Nephron (organoid): ENCODE results near the gene MAN1A2.

Experiments used
- H3K27ac Mint-ChIP-seq, 3 experiments: 2 replicates each; pipeline ENCODE4 v1.8.0; 2020; ENCODE audit warnings: mixed read lengths in 3 of 3, mild to moderate bottlenecking in 2 of 3, moderate library complexity in 1 of 3
- H3K27me3 Mint-ChIP-seq: 2 replicates; pipeline ENCODE4 v1.8.0; 2021; ENCODE audit warnings: low read depth, mild to moderate bottlenecking, moderate library complexity, mixed read lengths
- H3K36me3 Mint-ChIP-seq: 2 replicates; pipeline ENCODE4 v1.8.0; 2020; ENCODE audit warnings: low read depth, mixed read lengths
- H3K4me1 Mint-ChIP-seq: 2 replicates; pipeline ENCODE4 v1.8.0; 2020; ENCODE audit warnings: mixed read lengths
- H3K4me3 Mint-ChIP-seq, 3 experiments: 2 replicates each; pipeline ENCODE4 v1.8.0; 2020; ENCODE audit warnings: mild to moderate bottlenecking in 3 of 3, mixed read lengths in 3 of 3, moderate library complexity in 2 of 3
- H3K9me3 Mint-ChIP-seq: 2 replicates; pipeline ENCODE4 v1.8.0; 2020; ENCODE audit warnings: mixed read lengths
- CTCF ChIP-seq, 3 experiments: fragments of 200-600 bp; sonication (generic); IDR thresholded peaks; one replicate each; pipeline ENCODE4 v1.5.0; 2021; ENCODE audit warnings: antibody characterized with exemption in 3 of 3; ENCODE audit not compliant: unreplicated experiment in 3 of 3

MAN1A2 gene

GRCh38 chr1:117416546-117417125, 49.4 kb downstream of the MAN1A2 start:
- Mint-ChIP-seq H3K4me1 (no peaks in the 10 kb centered on the region), H3K36me3 (peaks cover 38% of the 10 kb centered on the region)

GRCh38 chr1:117425050-117425734, 57.9 kb downstream of the MAN1A2 start:
- no peaks in the 10 kb centered on the region for H3K4me1 Mint-ChIP-seq
- H3K4me3 Mint-ChIP-seq: no peak overlapping the region
- no peak for TF ChIP-seq CTCF (IDR thresholded peaks at IDR 0.05; ENCODE audit: unreplicated experiment in 3 of 3)
- H3K36me3 Mint-ChIP-seq: peaks cover 68% of the 10 kb centered on the region
- no peaks in the 10 kb centered on the region for H3K27me3 Mint-ChIP-seq
- peaks cover 34% of the 10 kb centered on the region for H3K9me3 Mint-ChIP-seq
- no peak overlapping the region for H3K27ac Mint-ChIP-seq

More at GRCh38 chr1:117416546-117417125, 49.4 kb downstream of the MAN1A2 start:
- Mint-ChIP-seq H3K4me3 (no peak overlapping the region), H3K27me3 (no peaks in the 10 kb centered on the region), H3K9me3 (no peaks in the 10 kb centered on the region), H3K27ac (no peak overlapping the region)
- TF ChIP-seq CTCF (IDR thresholded peaks at IDR 0.05; ENCODE audit: unreplicated experiment in 3 of 3): no peak

- H3K27me3 Mint-ChIP-seq: no peaks in the 10 kb centered on the region
- no peak for TF ChIP-seq CTCF (IDR thresholded peaks at IDR 0.05; ENCODE audit: unreplicated experiment in 3 of 3)
These were observed 60.0 kb downstream of the MAN1A2 start for GRCh38 chr1:117427297-117427696.

GRCh38 chr1:117433943-117434342, 66.7 kb downstream of the MAN1A2 start:
- H3K9me3 Mint-ChIP-seq: no peaks in the 10 kb centered on the region
- no peaks in the 10 kb centered on the region for H3K27me3 Mint-ChIP-seq
- no peak overlapping the region for H3K4me3 Mint-ChIP-seq

More at GRCh38 chr1:117427297-117427696, 60.0 kb downstream of the MAN1A2 start:
- H3K9me3 Mint-ChIP-seq: peaks cover 34% of the 10 kb centered on the region
- H3K4me1 Mint-ChIP-seq: no peaks in the 10 kb centered on the region
- peaks cover 65% of the 10 kb centered on the region for H3K36me3 Mint-ChIP-seq
- H3K27ac Mint-ChIP-seq: no peak overlapping the region
- H3K4me3 Mint-ChIP-seq: no peak overlapping the region

GRCh38 chr1:117436513-117436912, 69.3 kb downstream of the MAN1A2 start:
- Mint-ChIP-seq H3K36me3 (peaks cover 4% of the 10 kb centered on the region), H3K4me1 (no peaks in the 10 kb centered on the region), H3K4me3 (no peak overlapping the region), H3K9me3 (no peaks in the 10 kb centered on the region), H3K27ac (no peak overlapping the region), H3K27me3 (no peaks in the 10 kb centered on the region)
- TF ChIP-seq CTCF (IDR thresholded peaks at IDR 0.05; ENCODE audit: unreplicated experiment in 3 of 3): no peak

More at GRCh38 chr1:117433943-117434342, 66.7 kb downstream of the MAN1A2 start:
- no peak for TF ChIP-seq CTCF (IDR thresholded peaks at IDR 0.05; ENCODE audit: unreplicated experiment in 3 of 3)
- H3K36me3 Mint-ChIP-seq: peaks cover 4% of the 10 kb centered on the region
- H3K27ac Mint-ChIP-seq: no peak overlapping the region
- H3K4me1 Mint-ChIP-seq: no peaks in the 10 kb centered on the region

- H3K4me3 Mint-ChIP-seq: no peak overlapping the region
- no peaks in the 10 kb centered on the region for H3K4me1 Mint-ChIP-seq
These were observed 80.4 kb downstream of the MAN1A2 start for GRCh38 chr1:117447661-117448060.

More at GRCh38 chr1:117447661-117448060, 80.4 kb downstream of the MAN1A2 start:
- peaks cover 34% of the 10 kb centered on the region for H3K9me3 Mint-ChIP-seq
- no peak for TF ChIP-seq CTCF (IDR thresholded peaks at IDR 0.05; ENCODE audit: unreplicated experiment in 3 of 3)
- no peak overlapping the region for H3K27ac Mint-ChIP-seq
- peaks cover 72% of the 10 kb centered on the region for H3K36me3 Mint-ChIP-seq
- H3K27me3 Mint-ChIP-seq: no peaks in the 10 kb centered on the region
